Measurements from ENCODE around the gene ESPNL. TPM values are rescaled to one million over a fixed set of nuclear protein-coding genes. Genes with fewer than 3 reads are reported as not detected.

ESPNL gene
- total RNA-seq, 4 donors from 2014 or later: 0.19 to 0.47 (median 0.25) TPM

DNA sequence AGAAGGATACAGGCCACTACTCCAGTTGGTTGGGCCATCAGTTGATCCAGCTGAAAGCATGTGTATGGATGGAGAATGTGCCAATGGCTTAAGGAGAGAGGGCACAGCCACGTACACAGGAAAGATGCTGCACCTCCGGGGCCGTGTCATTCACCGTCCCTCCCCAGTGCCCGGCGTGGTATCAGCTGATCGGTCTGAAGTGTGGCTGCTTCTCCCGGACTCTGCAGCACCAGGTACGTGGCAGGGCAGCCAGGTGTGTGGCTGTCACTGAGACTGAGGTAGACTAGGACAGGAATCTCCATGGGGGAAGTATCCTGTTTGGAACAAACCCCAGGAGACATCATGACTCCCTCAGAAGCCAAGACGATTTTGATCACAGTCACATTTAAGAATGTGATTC, 54.4 kb downstream of the ESPNL start:
- ATAC-seq (ENCODE audit: low FRiP score) (no peak), DNase-seq (ENCODE audit: low spot score) (no peak)
- TF ChIP-seq CTCF (IDR thresholded peaks at IDR 0.05): no peak

GRCh38 chr2:238155051-238155760, 55.1 kb downstream of the ESPNL start:
- TF ChIP-seq CTCF (IDR thresholded peaks at IDR 0.05): no peak
- ATAC-seq (ENCODE audit: low FRiP score) (no peak), DNase-seq (ENCODE audit: low spot score) (no peak)

GRCh38 chr2:238155761-238156694, 55.9 kb downstream of the ESPNL start:
- DNase-seq (ENCODE audit: low spot score) (no peak), ATAC-seq (ENCODE audit: low FRiP score) (no peak)
- no peak for TF ChIP-seq CTCF (IDR thresholded peaks at IDR 0.05)

GRCh38 chr2:238157506-238158017, 57.4 kb downstream of the ESPNL start:
- DNase-seq (ENCODE audit: low spot score) (no peak), ATAC-seq (ENCODE audit: low FRiP score) (no peak)
- TF ChIP-seq CTCF (IDR thresholded peaks at IDR 0.05): no peak

GRCh38 chr2:238158018-238158508, 57.9 kb downstream of the ESPNL start:
- ATAC-seq (ENCODE audit: low FRiP score) (no peak), DNase-seq (ENCODE audit: low spot score) (no peak)
- no peak for TF ChIP-seq CTCF (IDR thresholded peaks at IDR 0.05)

GRCh38 chr2:238158509-238159070, 58.5 kb downstream of the ESPNL start, which contains the start of gene ERFE:
Gene ERFE (plus strand): TSS chr2:238158970. CDS start chr2:238159008, 38 bp downstream.
- ATAC-seq (ENCODE audit: low FRiP score): peak; percentile 69
- no peak for DNase-seq (ENCODE audit: low spot score)

More at GRCh38 chr2:238158509-238159070, 58.5 kb downstream of the ESPNL start, which contains the start of gene ERFE:
- no peak for TF ChIP-seq CTCF (IDR thresholded peaks at IDR 0.05)
